Parathyroid adenoma (tissue), 2 donors: ENCODE measurements around the gene TENT5C.

Experiments used
- H2AFZ ChIP-seq: fragments of 300-600 bp; sonication (generic); one replicate; pipeline ENCODE4 v1.7.0; 2017; ENCODE audit warnings: antibody characterized with exemption, mild to moderate bottlenecking
- H3K27ac ChIP-seq: fragments of 300-600 bp; sonication (generic); one replicate; pipeline ENCODE4 v1.7.0; 2017
- H3K27me3 ChIP-seq: fragments of 300-600 bp; sonication (generic); one replicate; pipeline ENCODE4 v1.7.0; 2017; ENCODE audit warnings: low read length; ENCODE audit not compliant: control insufficient read depth, insufficient read depth
- H3K36me3 ChIP-seq: fragments of 300-600 bp; sonication (generic); one replicate; pipeline ENCODE4 v1.7.0; 2017; ENCODE audit warnings: low read length; ENCODE audit not compliant: control insufficient read depth, insufficient read depth
- H3K4me1 ChIP-seq: fragments of 300-600 bp; sonication (generic); one replicate; pipeline ENCODE4 v1.7.0; 2017; ENCODE audit warnings: control low read depth
- H3K4me2 ChIP-seq: fragments of 300-600 bp; sonication (generic); one replicate; pipeline ENCODE4 v1.7.0; 2017; ENCODE audit warnings: low read length
- H3K4me3 ChIP-seq: fragments of 300-600 bp; sonication (generic); one replicate; pipeline ENCODE4 v1.7.0; 2017; ENCODE audit warnings: low read depth, low read length
- H3K79me2 ChIP-seq: fragments of 300-600 bp; sonication (generic); one replicate; pipeline ENCODE4 v1.7.0; 2017; ENCODE audit warnings: control low read depth
- H3K9ac ChIP-seq: fragments of 300-600 bp; sonication (generic); one replicate; pipeline ENCODE4 v1.7.0; 2017; ENCODE audit warnings: mild to moderate bottlenecking
- H3K9me3 ChIP-seq: fragments of 300-600 bp; sonication (generic); one replicate; pipeline ENCODE4 v1.7.0; 2017; ENCODE audit warnings: low read length; ENCODE audit not compliant: control insufficient read depth
- TF ChIP-seq, protein P1 (sequence below): fragments of 300-600 bp; sonication (generic); IDR thresholded peaks from one replicate; pipeline ENCODE4 v1.7.0; 2017; ENCODE audit warnings: antibody characterized with exemption, mild to moderate bottlenecking
- donor health status: primary hyperparathyroidism.

The TENT5C gene

DNA sequence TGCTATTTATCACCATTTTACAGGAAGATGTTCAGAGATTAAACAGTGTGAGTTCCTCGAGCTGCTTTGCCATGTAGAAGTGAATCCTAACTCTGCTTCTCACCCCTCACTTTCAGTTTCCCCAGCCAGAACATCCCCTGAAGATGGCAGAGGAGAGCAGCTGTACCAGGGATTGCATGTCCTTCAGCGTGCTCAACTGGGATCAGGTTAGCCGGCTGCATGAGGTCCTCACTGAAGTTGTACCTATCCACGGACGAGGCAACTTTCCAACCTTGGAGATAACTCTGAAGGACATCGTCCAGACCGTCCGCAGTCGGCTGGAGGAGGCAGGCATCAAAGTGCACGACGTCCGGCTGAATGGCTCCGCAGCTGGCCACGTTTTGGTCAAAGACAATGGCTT, 16.9 kb downstream of the TENT5C start:
- Histone ChIP-seq H3K27me3 (no peaks in the 10 kb centered on the region), H3K27ac (no peak overlapping the region), H3K4me2 (no peak overlapping the region), H3K4me3 (no peak overlapping the region), H2AFZ (no peak overlapping the region), H3K9me3 (no peaks in the 10 kb centered on the region), H3K9ac (no peak overlapping the region), H3K79me2 (peaks cover 14% of the 10 kb centered on the region), H3K4me1 (peaks cover 14% of the 10 kb centered on the region), H3K36me3 (no peaks in the 10 kb centered on the region)
- TF ChIP-seq, protein P1, sequence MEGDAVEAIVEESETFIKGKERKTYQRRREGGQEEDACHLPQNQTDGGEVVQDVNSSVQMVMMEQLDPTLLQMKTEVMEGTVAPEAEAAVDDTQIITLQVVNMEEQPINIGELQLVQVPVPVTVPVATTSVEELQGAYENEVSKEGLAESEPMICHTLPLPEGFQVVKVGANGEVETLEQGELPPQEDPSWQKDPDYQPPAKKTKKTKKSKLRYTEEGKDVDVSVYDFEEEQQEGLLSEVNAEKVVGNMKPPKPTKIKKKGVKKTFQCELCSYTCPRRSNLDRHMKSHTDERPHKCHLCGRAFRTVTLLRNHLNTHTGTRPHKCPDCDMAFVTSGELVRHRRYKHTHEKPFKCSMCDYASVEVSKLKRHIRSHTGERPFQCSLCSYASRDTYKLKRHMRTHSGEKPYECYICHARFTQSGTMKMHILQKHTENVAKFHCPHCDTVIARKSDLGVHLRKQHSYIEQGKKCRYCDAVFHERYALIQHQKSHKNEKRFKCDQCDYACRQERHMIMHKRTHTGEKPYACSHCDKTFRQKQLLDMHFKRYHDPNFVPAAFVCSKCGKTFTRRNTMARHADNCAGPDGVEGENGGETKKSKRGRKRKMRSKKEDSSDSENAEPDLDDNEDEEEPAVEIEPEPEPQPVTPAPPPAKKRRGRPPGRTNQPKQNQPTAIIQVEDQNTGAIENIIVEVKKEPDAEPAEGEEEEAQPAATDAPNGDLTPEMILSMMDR = no peak

- H3K4me1 ChIP-seq = peaks cover 14% of the 10 kb centered on the region
- H3K9me3 ChIP-seq = no peaks in the 10 kb centered on the region
Measured at GRCh38 chr1:117623141-117623540, 17.3 kb downstream of the TENT5C start.

GRCh38 chr1:117623698-117624097, 17.9 kb downstream of the TENT5C start:
- Histone ChIP-seq H3K4me2 (no peak overlapping the region), H3K4me1 (peaks cover 14% of the 10 kb centered on the region), H3K27ac (no peak overlapping the region), H2AFZ (no peak overlapping the region), H3K9me3 (no peaks in the 10 kb centered on the region), H3K9ac (no peak overlapping the region), H3K36me3 (no peaks in the 10 kb centered on the region), H3K4me3 (no peak overlapping the region), H3K27me3 (no peaks in the 10 kb centered on the region), H3K79me2 (peaks cover 14% of the 10 kb centered on the region)
- TF ChIP-seq, protein P1 = no peak

More at GRCh38 chr1:117623141-117623540, 17.3 kb downstream of the TENT5C start:
- H3K27ac ChIP-seq = no peak overlapping the region
- H3K4me2 ChIP-seq = no peak overlapping the region
- no peak overlapping the region for H2AFZ ChIP-seq
- no peaks in the 10 kb centered on the region for H3K36me3 ChIP-seq
- H3K4me3 ChIP-seq = no peak overlapping the region
- no peaks in the 10 kb centered on the region for H3K27me3 ChIP-seq
- peaks cover 14% of the 10 kb centered on the region for H3K79me2 ChIP-seq
- H3K9ac ChIP-seq = no peak overlapping the region
- TF ChIP-seq, protein P1 = no peak

DNA sequence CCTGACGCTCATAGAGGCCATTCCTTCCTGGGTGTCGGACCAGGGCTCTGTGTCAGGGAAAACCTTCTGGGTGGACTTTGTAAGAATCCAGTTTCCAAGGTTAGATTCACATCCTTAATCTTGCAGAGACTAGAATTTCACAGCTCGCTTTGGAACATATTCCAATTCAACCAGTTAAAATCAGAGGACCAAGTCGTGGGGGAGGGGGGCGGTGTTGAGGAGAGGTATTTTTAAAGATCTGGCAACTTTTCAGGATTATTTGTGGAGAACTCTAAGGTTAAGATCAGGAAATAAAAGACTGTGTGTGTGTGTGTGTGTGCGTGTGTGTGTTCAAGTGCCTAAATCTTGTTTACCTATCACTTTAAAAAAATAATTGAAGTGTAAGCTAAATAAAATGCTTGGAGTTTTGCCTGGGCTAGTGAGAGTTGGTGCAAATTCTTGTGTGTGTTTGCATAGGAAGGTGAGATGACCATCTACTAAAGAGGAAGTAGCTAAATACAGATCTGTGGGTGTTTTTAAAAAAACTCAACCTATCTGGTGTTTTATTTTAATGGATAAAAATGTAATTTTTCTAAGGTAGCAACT, 21.8 kb downstream of the TENT5C start:
- Histone ChIP-seq H3K36me3 (no peaks in the 10 kb centered on the region), H3K9ac (no peak overlapping the region), H3K4me1 (peaks cover 11% of the 10 kb centered on the region), H2AFZ (no peak overlapping the region), H3K27me3 (no peaks in the 10 kb centered on the region), H3K27ac (no peak overlapping the region), H3K4me2 (no peak overlapping the region), H3K4me3 (no peak overlapping the region), H3K79me2 (peaks cover 3% of the 10 kb centered on the region), H3K9me3 (no peaks in the 10 kb centered on the region)
- TF ChIP-seq, protein P1 = no peak

DNA sequence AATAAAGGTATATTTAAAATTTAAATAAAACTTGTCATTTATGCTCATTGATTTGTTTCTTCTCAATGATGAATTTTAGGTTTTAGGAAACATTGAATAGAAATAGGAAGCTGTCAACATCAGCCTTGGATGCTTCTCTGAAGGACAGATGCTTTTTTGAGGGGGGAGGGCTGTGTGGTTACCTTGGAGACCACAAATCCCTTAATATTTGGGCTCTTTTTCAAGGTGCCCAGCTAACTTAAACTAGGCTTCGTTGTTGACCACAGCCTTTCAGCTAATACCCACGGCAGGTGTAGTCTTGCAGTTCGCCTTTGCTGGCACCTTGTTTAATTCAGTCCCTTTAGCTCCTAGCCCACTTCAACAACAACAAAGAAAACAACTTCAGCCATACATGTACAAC, 22.5 kb downstream of the TENT5C start:
- H2AFZ ChIP-seq = no peak overlapping the region
- no peak overlapping the region for H3K27ac ChIP-seq
- peaks cover 3% of the 10 kb centered on the region for H3K79me2 ChIP-seq
- no peak overlapping the region for H3K4me3 ChIP-seq
- H3K9ac ChIP-seq = no peak overlapping the region
- H3K27me3 ChIP-seq = no peaks in the 10 kb centered on the region
- H3K36me3 ChIP-seq = no peaks in the 10 kb centered on the region
- TF ChIP-seq, protein P1 = no peak
- no peaks in the 10 kb centered on the region for H3K9me3 ChIP-seq
- no peak overlapping the region for H3K4me2 ChIP-seq
- peaks cover 11% of the 10 kb centered on the region for H3K4me1 ChIP-seq
